KOPT-K1 (cell line): Measurements from ENCODE around the gene CHL1.

Experiments
- H3K27ac ChIP-seq: fragments of 200-600 bp; sonication (generic); 2 replicates; pipeline ENCODE4 v1.5.1; 2016; ENCODE audit warnings: antibody characterized with exemption, mild to moderate bottlenecking, low read depth, low read length; ENCODE audit not compliant: poor library complexity, severe bottlenecking
- H3K36me3 ChIP-seq: fragments of 200-600 bp; sonication (generic); 2 replicates; pipeline ENCODE4 v1.5.1; 2017; ENCODE audit warnings: antibody characterized with exemption, mild to moderate bottlenecking, low read length, moderate library complexity; ENCODE audit not compliant: insufficient read depth
- H3K9me3 ChIP-seq: fragments of 200-600 bp; sonication (generic); 2 replicates; pipeline ENCODE4 v1.5.1; 2017; ENCODE audit warnings: antibody characterized with exemption, low read length, mild to moderate bottlenecking; ENCODE audit not compliant: insufficient read depth, poor library complexity, severe bottlenecking

CHL1 gene

DNA sequence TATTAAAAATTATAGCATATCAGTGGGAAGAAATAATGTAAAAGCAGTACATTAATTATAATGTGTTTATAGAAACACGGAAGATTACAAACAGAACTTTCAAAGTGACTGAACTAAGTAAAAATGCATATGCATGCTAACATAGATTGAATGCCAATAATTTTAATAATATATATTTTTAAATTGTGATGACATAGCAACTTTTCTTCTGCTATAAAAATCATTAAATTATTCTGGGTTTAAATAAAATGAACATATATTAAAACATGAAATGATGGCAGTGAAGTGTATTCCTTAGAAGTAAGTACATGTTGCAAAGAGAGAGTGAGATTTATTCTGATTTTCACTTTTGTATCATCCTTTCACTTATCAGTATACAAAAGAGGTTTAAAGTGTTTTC, 128.9 kb downstream of the CHL1 start:
- no peak overlapping the region for H3K27ac ChIP-seq

DNA sequence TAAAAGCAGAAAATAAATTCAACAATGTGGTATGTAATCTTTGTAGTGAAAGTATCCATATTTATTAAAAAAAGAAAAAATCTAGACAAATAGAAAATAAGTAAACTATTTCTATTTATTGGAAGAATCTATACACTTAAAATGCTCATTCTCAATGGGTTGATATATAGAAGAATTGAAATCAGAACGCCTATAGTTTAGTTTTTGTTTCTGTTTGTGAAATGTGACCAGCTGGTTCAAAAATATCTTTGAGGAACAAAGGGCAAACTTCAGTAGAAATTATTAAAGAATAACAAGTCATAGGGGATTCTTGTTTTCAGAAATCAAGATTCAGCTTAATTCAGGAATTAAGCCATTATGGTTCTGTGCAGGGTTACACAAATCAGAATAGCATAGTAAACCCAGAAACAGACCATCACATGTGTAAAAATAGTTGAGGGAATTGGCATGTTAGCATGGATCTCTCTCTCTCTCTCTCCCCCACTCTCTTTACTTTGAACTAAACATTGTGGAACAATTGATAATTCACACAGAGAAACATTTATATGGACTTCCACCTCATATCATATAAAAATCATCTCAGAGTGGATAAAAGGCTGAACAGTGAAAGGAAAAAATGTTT, 134.0 kb downstream of the CHL1 start:
- Histone ChIP-seq H3K36me3 (no peaks in the 10 kb centered on the region), H3K27ac (no peak overlapping the region), H3K9me3 (no peaks in the 10 kb centered on the region)

More for the DNA sequence above, 128.9 kb downstream of the CHL1 start:
- Histone ChIP-seq H3K9me3 (no peaks in the 10 kb centered on the region), H3K36me3 (no peaks in the 10 kb centered on the region)

DNA sequence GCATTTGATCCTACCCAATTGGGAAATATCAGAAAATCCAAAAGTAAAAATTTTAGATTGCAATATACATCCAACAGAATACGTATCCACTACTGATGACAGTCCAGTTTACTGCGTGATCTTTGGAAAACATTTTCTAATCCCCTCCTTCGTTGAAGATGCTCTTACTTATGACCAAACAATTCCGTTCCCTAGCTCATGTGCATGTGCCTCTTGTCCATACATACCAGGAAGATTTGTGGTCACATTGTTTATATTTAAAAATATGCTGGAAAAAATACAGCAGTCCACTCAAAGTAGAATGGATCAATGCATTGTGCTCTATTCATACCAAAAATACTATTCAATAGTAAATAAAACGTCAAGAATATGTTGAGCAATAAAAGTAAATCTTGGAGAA, 135.3 kb downstream of the CHL1 start:
- Histone ChIP-seq H3K9me3 (no peaks in the 10 kb centered on the region), H3K36me3 (no peaks in the 10 kb centered on the region)

DNA sequence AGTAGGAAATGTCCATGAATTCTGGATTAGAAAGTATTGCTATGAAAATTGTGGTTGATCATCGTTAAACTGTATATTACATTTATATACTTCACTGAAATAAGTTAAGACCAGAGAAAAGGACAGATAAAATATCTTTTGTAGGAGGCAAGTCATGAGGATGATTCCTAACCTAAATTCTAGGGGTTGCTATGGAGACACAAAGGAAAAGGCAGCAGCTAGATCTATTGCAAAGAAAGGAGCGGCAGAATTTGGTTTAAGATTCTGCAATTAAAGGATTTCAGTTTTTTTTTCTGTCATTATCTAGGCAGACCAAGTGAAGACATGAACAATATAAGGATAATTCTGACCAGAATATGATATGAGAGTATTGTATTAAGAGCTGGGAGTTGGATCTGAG, 136.1 kb downstream of the CHL1 start:
- H3K36me3 ChIP-seq, result no peaks in the 10 kb centered on the region
- no peaks in the 10 kb centered on the region for H3K9me3 ChIP-seq

More for the DNA sequence above, 135.3 kb downstream of the CHL1 start:
- no peak overlapping the region for H3K27ac ChIP-seq

DNA sequence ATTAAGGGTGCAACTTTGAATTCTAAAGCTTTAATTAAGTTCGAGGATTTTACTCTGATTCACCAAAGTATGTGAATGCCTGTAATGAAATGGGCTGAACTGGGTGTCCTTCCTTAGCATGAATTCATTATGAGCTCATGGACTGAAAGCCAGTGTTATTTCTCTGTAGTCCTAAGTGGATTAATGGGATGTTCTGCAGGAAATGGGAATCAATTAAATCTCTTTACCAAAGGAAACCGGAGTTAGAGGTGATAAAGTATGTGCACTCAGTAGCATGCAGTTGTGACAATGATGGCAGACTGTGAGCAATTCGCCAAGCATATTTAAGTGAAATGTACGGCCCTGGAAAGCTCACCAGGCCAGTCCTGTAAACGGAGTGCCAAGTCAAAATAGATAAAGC, 138.7 kb downstream of the CHL1 start:
- Histone ChIP-seq H3K9me3 (no peaks in the 10 kb centered on the region), H3K27ac (no peak overlapping the region), H3K36me3 (no peaks in the 10 kb centered on the region)

More for the DNA sequence above, 136.1 kb downstream of the CHL1 start:
- H3K27ac ChIP-seq, result no peak overlapping the region

DNA sequence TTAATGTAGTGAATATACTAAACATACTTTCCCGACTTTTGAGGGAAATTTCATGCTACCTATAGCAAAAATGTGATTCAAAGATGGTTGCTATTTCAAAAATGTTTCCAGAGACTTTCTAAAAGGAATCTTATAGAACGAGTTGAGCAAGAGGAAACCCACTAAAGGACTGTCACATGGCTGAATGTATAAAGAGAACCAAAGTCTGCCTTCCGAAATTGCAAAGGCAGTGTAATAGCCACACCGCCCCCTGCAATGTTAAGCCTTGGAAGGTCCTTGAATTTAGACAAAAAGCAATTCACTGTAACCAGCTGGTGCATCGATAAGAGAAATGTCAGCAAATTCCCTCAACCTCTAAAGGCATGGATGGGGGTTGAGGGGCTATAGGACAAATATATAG, 142.8 kb downstream of the CHL1 start:
- no peaks in the 10 kb centered on the region for H3K36me3 ChIP-seq
- H3K27ac ChIP-seq, result no peak overlapping the region
- no peaks in the 10 kb centered on the region for H3K9me3 ChIP-seq

DNA sequence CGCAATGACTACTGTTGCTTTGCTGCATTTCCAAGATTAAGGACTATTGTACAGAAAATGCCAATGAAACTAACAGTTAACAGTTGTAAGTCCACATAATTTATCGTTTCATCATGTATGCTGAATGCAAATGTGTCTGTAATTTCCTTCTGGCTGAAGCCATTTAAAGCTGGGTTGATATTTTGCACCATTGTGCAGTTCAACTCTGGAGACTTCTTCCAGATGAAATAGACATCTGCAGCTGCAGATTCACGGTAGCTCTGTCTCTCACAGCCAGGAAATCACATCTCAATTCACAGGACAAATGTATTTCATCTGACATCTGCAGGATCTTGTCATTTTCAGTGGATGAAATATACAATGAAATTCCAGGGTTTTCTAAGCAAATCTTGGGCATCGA, 145.4 kb downstream of the CHL1 start:
- no peaks in the 10 kb centered on the region for H3K9me3 ChIP-seq
- no peak overlapping the region for H3K27ac ChIP-seq

DNA sequence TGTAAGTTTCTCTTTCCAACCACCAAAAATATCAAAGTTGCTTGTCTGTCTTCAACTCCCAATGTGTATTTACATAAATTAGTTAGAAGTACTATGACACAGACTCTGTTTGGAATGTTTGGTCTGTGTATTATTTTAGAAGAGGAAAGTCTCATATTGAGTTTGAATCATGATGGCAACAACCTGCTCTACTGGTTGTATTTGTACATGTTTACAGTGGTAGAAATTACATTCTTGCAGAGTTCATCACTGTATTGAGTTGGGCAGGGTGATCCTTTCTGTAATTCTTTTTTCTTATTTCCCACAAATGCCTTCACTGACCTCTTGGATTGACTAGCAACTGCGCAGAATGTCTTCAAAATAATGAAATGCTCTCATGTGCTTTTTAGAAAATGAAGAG, 149.6 kb downstream of the CHL1 start:
- Histone ChIP-seq H3K36me3 (no peaks in the 10 kb centered on the region), H3K9me3 (no peaks in the 10 kb centered on the region), H3K27ac (no peak overlapping the region)

More for the DNA sequence above, 145.4 kb downstream of the CHL1 start:
- H3K36me3 ChIP-seq, result no peaks in the 10 kb centered on the region

DNA sequence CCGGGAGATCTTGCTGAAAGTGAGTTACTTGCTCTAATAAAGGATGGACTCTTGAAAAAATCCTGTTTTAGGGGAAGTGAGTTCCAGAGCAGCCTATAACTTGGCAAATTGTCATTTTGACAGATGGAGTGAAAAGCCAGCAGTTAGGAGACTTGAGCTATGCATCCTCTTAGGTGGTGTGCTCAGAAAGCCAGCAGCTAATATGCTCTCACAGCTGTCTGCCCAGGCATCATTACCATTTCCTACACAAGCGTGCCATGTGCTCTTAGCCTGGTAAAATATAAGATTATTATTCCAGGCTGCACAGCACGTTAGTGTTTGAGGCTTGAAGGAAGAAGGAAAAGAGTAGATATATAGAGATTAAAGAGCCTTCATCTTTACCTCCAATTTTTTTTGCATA, 151.0 kb downstream of the CHL1 start:
- no peaks in the 10 kb centered on the region for H3K36me3 ChIP-seq
- no peak overlapping the region for H3K27ac ChIP-seq
- no peaks in the 10 kb centered on the region for H3K9me3 ChIP-seq

DNA sequence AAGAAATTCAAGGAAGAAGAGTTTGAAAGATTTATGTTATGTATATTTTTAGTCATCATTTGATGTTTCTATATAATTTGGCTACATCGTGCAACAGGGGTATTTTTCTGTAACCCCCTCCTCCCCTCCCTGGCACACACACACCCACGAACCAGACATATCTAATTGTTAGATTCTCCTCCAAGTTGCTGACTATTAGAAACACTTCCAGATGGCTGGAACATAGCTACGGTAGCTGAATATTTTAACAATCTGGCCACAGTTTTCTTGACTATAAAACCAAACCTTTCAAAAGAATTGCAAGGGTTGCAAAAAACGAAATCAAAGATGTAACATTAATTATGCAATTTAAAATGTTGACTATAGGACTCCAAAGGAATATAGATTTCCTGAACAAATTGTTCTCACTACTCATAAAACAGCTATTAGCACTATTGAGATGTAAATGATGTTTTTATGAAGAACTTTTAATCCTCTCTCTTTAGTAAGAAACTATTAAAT, 154.4 kb downstream of the CHL1 start:
- H3K9me3 ChIP-seq, result no peaks in the 10 kb centered on the region

DNA sequence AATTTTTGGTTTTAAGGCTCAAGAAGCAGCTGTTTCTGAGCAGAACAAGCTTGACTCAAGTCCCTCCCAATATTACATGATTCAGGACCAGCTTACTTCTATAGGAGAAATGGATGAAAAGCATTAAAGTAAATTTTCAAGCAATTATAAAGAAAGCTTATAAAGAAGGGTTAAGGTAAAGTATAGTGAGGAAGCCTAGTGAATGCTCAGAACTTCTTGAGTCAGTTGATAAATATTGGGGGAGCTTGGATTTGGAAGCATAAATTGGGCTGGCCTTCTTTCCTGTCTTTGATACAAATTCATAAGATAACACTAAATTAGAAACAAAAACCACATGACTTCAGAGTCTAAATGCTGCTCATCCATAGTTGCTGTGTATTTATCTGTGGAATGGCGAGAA, 156.0 kb downstream of the CHL1 start:
- H3K9me3 ChIP-seq, result no peaks in the 10 kb centered on the region
- no peak overlapping the region for H3K27ac ChIP-seq
- no peaks in the 10 kb centered on the region for H3K36me3 ChIP-seq

More for the DNA sequence above, 154.4 kb downstream of the CHL1 start:
- H3K27ac ChIP-seq, result no peak overlapping the region
- no peaks in the 10 kb centered on the region for H3K36me3 ChIP-seq

DNA sequence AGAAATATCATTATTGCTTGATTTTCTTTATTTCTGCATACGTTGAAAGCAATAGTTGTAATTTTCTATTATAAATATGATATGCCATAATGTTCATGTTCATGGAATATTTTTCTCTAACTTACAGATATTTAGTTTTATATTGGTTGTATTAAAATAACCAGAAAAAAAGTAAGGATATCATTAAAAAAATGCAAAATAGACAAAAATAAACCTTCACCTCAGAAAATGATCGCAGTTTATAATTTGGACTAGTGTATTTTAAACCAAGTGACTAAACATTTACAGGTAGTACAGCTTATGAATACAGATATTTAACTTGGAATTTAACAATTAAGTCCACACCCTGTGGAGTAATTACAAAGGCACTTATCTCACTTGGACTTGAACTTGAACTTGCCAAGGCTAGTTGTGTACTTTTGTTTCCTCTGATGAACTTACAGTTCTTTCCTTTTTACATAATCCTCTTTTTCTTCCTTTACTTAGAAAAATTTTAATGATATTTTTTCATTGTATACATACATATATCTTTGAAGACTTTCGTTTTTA, 156.7 kb downstream of the CHL1 start:
- no peak overlapping the region for H3K27ac ChIP-seq
- H3K9me3 ChIP-seq, result no peaks in the 10 kb centered on the region
- H3K36me3 ChIP-seq, result no peaks in the 10 kb centered on the region

DNA sequence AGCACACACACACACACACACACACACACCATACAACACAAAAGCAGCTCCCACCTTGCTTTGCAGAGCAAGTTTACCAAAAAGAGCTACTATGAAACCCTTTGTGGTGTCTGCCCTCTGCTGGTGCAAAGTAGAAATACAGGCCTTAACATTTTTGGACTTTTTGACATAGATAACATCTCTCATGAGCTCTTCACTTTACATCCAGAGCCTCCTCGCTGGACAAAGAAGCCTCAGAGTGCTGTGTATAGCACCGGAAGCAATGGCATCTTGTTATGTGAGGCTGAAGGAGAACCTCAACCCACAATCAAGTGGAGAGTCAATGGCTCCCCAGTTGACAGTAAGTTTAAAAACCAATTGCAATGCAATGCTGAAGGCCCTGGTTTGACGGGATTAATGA, 157.9 kb downstream of the CHL1 start:
- no peak overlapping the region for H3K27ac ChIP-seq
- no peaks in the 10 kb centered on the region for H3K36me3 ChIP-seq
- H3K9me3 ChIP-seq, result no peaks in the 10 kb centered on the region

DNA sequence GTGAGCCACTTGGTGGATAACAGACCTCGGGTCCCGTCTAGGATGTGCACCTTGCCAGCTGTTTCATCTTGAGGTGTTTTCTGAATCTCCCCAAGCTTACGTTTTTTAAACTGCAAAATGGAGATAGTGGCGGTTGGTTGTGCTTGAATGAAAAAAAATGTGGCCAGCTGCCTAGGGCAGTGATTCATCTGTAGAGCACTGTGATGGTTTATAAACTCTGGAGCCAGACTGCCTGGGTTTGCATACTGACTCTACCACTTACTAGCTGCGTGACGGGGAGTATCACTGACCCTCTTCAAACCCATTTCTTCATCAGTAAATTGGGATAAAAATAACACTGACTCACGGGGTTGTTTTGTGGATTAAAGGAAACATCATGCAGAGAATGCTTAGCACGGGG, 159.1 kb downstream of the CHL1 start:
- no peaks in the 10 kb centered on the region for H3K36me3 ChIP-seq
- no peaks in the 10 kb centered on the region for H3K9me3 ChIP-seq
- H3K27ac ChIP-seq, result no peak overlapping the region

DNA sequence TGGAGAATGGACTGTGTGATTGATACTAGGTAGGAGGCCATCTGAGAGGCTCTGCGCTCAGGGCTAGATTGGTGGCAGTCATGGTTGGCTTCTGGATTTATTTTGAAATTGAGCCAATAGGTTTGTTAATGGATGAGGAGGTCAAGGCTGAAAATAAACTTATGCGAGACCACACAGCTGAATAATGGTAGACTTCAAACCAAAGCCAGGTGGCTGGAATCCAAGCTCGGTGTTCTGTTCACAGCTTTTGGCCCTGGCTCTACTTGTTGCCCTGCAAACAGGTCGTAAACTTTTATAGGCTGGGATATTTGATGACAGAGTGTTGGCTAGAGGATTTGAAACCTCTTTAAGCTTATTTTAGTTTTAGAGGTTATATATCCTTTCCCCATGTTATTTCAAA, 160.4 kb downstream of the CHL1 start:
- Histone ChIP-seq H3K36me3 (no peaks in the 10 kb centered on the region), H3K27ac (no peak overlapping the region), H3K9me3 (no peaks in the 10 kb centered on the region)

DNA sequence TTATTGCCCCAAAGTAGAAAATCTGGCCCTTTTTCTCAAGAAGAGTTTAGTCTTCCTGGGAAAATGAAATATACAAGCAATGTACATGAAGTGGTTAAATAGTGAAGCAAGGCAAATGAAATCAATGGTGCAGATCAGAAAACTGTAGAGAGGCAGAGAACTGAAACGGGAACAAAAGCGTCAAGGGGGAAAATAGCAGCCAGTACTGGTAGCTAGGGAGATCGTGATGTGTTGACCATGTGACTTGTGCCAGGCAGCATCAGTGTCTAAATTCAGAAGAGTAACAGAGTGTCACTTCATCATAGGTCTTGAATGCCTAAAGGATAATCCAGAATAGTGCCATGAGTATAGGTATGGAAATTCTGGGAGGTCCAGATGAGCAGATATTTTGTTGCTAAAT, 163.1 kb downstream of the CHL1 start:
- H3K27ac ChIP-seq, result no peak overlapping the region
- H3K36me3 ChIP-seq, result no peaks in the 10 kb centered on the region
- H3K9me3 ChIP-seq, result no peaks in the 10 kb centered on the region
